Measurements from ENCODE around the gene MYBPC3. TPM values are rescaled to one million over a fixed set of nuclear protein-coding genes. Genes with fewer than 3 reads are reported as not detected.

MYBPC3 gene
- polyA plus RNA-seq, 2 of the 4 experiments (the other 2 are of a cell fraction): 0.05 to 0.06 TPM

DNA sequence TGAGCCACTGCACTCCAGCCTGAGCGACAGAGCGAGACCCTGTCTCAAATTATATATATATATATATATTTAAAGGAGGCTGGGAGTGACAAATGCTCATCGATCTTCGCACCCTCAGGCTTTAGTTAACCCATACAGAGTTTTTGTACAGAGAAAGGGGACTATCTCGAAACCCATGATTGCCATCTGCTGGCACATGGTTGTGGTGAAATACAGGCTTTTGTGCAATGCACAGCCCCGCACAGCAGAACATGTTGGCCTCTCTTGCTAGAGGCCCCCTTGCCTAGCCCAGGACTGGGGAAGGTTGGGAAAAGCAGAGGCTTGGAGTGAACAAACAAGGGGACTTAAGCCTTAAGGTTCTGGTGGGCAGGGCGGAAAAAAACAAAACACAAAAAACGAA is 3.6 kb downstream of the MYBPC3 start:
- Histone ChIP-seq H3K4me2 (no peak overlapping the region), H3K4me1 (no peaks in the 10 kb centered on the region), H3K4me3 (no peak overlapping the region), H3K27ac (no peak overlapping the region), H3K9me3 (no peaks in the 10 kb centered on the region)
- DNase-seq (ENCODE audit: low read depth in 1 of 2, low spot score in 1 of 2) (peak; percentile 50 to 63), ATAC-seq (peak; percentile 44 to 77; a peak in 3 of 6 replicates), FAIRE-seq (no peak)
- ChIA-PET POLR2A (interaction anchor here (0.6 kb wide), 1 partner anchor 78 kb away, joined by 3 read pairs; no protein-coding TSS in a partner anchor), CTCF (interaction anchor here (0.6 to 4.3 kb wide), 14 partner anchors 8 to 185 kb away, joined by 3 to 21 read pairs (median 4); partner anchors contain the start of genes ARFGAP2 and NR1H3)
- WGBS (ENCODE audit: missing lambda C conversion rate): 46% methylated on average over 8 of the region's 8 CpGs
- TF ChIP-seq CEBPB (IDR thresholded peaks at IDR 0.05) (no peak; a peak in 2 of 4 replicates), CBX8 (IDR thresholded peaks at IDR 0.05) (no peak), EP300 (IDR thresholded peaks at IDR 0.05) (no peak), RCOR1 (IDR thresholded peaks at IDR 0.05; ENCODE audit: low read depth, low read length) (no peak), HOXB5 (CRISPR knock-in tag; IDR thresholded peaks at IDR 0.05) (no peak), KDM1A (IDR thresholded peaks at IDR 0.05; ENCODE audit: low read depth) (no peak), TP53 (CRISPR knock-in tag; IDR thresholded peaks at IDR 0.05) (no peak), ATOH8 (CRISPR knock-in tag; IDR thresholded peaks at IDR 0.05; ENCODE audit: low read depth) (no peak), RAD21 (conservative IDR thresholded peaks at IDR 0.05 in 1 of 2, IDR thresholded peaks at IDR 0.05 in 1 of 2) (peak; percentile 50 to 69; a peak in 4 of 5 replicates), NFE2L2 (conservative IDR thresholded peaks at IDR 0.05; ENCODE audit: low read length) (no peak), JUNB (IDR thresholded peaks at IDR 0.05) (no peak), CHD4 (IDR thresholded peaks at IDR 0.05; ENCODE audit: borderline replicate concordance) (no peak), HDAC2 (IDR thresholded peaks at IDR 0.05) (no peak), RNF2 (IDR thresholded peaks at IDR 0.05; ENCODE audit: borderline replicate concordance, low read depth) (no peak), HMGXB4 (CRISPR knock-in tag; IDR thresholded peaks at IDR 0.05; ENCODE audit: borderline replicate concordance) (no peak), HEYL (CRISPR knock-in tag; IDR thresholded peaks at IDR 0.05) (no peak), POLR2AphosphoS2 (conservative IDR thresholded peaks at IDR 0.05; ENCODE audit: low read length) (no peak), CBX2 (IDR thresholded peaks at IDR 0.05; ENCODE audit: borderline replicate concordance, low read depth) (no peak), POLR2A (IDR thresholded peaks at IDR 0.05; ENCODE audit: low read length) (no peak), HES2 (IDR thresholded peaks at IDR 0.05) (no peak), ESRRA (IDR thresholded peaks at IDR 0.05; ENCODE audit: borderline replicate concordance, low read length) (no peak), BHLHE40 (IDR thresholded peaks at IDR 0.05; ENCODE audit: low read depth, low read length) (no peak), BCL3 (IDR thresholded peaks at IDR 0.05) (no peak), SMC3 (IDR thresholded peaks at IDR 0.05) (peak; percentile 33; the same call in 2 of the 3 replicates)
- TF ChIP-seq, protein P1, sequence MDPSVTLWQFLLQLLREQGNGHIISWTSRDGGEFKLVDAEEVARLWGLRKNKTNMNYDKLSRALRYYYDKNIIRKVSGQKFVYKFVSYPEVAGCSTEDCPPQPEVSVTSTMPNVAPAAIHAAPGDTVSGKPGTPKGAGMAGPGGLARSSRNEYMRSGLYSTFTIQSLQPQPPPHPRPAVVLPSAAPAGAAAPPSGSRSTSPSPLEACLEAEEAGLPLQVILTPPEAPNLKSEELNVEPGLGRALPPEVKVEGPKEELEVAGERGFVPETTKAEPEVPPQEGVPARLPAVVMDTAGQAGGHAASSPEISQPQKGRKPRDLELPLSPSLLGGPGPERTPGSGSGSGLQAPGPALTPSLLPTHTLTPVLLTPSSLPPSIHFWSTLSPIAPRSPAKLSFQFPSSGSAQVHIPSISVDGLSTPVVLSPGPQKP (IDR thresholded peaks at IDR 0.05; ENCODE audit: low read depth, low read length): no peak
- TF ChIP-seq, protein P2, sequence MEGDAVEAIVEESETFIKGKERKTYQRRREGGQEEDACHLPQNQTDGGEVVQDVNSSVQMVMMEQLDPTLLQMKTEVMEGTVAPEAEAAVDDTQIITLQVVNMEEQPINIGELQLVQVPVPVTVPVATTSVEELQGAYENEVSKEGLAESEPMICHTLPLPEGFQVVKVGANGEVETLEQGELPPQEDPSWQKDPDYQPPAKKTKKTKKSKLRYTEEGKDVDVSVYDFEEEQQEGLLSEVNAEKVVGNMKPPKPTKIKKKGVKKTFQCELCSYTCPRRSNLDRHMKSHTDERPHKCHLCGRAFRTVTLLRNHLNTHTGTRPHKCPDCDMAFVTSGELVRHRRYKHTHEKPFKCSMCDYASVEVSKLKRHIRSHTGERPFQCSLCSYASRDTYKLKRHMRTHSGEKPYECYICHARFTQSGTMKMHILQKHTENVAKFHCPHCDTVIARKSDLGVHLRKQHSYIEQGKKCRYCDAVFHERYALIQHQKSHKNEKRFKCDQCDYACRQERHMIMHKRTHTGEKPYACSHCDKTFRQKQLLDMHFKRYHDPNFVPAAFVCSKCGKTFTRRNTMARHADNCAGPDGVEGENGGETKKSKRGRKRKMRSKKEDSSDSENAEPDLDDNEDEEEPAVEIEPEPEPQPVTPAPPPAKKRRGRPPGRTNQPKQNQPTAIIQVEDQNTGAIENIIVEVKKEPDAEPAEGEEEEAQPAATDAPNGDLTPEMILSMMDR (IDR thresholded peaks at IDR 0.05): peak; percentile 33
